GM21515 (cell line): Measurements from ENCODE around the gene ACSM6.
A peak's percentile ranks its signal among the peaks of the same experiment; 100 is the strongest.
"Not testable (repeated sequence)": the region's sequence is repeated elsewhere in the genome, so short reads cannot be mapped to it uniquely, and the experiment has no call there.

ENCODE experiments used
- ATAC-seq: cut with Tn5 transposase; IDR thresholded peaks from one replicate; pipeline ENCODE4 v1.9.1; 2021; ENCODE audit not compliant: unreplicated experiment

ACSM6 gene

DNA sequence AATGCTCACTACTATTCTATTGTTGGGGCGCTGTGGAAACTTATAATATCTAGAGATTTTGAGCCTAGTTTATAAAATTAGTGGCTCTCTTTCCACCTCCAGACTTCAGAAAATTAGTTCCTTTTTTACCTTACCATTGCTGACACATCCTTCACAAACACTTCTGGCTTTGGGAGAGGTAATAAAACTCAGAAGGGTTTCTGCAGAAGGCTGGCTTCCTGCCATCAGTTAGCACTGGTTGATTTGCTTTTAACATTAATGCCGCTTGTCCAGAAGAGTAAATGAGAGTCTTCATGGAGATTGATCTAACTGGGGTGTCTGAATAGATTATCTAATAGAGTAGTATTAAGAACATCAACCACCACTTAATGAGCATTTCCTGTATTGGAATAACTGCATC lies 20.3 kb downstream of the ACSM6 start:
- no peak for ATAC-seq

DNA sequence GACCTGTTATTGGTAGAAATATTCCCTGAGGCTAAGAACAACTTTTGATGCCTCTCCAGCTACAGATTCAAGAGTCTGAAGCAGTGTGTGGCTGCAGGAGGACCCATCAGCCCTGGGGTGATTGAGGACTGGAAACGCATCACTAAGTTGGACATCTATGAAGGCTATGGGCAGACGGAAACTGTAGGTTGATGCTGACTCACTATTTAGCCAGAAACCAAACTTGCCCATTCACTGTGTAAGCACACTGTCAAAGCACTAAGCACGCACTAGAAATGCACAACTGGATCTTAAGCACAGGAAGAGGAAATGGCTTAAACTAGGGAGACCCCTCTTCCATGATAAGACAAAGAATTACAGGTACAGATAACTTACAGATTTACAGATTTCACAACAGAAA lies 20.8 kb downstream of the ACSM6 start:
- ATAC-seq: peak; percentile 64

DNA sequence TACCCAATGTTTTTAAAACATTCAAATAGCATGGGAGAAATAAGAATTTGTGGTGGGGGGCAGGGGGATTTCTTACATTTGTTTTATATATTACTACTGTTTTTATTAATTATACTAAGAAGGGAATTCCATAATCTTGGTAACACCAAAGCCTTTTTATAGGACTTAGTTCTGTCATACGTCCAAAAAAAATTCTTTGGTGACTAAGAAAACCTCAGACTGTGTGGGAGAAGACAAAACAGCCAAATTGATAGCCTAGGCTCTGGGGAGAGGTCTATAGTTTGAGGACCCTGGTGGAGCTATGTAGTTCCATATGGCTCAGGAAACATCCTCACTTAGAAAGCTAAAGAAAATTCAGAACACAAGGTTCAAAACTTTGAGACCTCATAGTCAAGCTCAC lies 23.4 kb downstream of the ACSM6 start:
- ATAC-seq: no peak

DNA sequence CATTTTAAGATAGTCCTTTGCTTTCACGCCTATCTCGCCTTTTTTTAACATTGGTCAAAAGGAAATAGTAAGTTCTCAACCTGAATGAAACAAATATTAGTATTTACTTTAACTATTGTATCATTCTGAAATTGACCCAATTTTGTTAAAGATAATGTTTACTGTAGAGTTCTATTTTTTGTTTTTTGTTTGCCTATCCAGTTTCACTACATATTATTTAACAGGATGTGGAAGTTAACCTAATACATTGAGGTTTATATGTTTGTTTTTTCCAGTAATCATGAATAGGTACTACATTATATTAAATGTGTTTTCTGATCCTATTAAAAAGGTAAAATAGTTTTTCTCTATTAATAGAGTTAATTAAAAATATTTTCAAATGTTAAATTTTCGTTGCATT lies 26.5 kb downstream of the ACSM6 start:
- no peak for ATAC-seq

DNA sequence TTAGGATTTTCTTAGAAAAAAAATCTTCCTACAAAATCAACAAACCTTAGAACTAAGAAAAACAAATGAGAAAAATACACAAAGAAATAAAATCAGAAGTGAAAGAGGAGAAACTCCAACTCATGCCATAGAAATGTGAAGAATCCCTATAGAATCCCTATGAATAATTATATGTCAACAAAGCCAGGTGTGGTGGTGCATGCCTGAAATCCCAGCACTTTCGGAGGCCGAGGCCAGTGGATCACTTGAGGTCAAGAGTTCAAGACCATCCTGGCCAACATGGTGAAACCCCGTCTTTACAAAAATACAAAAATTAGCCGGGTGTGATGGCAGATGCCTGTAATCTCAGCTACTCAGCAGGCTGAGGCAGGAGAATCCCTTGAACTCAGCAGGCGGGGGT lies 27.1 kb downstream of the ACSM6 start:
- ATAC-seq: no peak

DNA sequence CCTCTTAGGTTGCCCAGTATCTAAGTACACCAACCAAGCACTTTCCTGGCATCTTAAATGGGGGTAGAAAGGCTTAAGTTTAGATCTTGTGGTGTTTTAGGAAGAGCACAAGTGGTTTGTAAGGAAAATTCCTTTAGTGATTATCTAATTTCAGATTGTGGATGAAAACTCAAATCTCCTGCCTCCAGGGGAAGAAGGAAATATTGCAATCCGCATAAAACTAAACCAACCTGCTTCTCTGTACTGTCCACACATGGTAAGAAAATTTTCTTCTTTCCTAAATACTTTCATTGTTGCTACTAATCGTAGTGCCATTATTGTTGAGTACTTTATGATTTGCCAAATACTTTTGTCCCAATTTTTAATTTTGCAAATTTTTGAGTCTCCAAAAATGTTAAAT lies 31.1 kb downstream of the ACSM6 start:
- ATAC-seq: no peak

DNA sequence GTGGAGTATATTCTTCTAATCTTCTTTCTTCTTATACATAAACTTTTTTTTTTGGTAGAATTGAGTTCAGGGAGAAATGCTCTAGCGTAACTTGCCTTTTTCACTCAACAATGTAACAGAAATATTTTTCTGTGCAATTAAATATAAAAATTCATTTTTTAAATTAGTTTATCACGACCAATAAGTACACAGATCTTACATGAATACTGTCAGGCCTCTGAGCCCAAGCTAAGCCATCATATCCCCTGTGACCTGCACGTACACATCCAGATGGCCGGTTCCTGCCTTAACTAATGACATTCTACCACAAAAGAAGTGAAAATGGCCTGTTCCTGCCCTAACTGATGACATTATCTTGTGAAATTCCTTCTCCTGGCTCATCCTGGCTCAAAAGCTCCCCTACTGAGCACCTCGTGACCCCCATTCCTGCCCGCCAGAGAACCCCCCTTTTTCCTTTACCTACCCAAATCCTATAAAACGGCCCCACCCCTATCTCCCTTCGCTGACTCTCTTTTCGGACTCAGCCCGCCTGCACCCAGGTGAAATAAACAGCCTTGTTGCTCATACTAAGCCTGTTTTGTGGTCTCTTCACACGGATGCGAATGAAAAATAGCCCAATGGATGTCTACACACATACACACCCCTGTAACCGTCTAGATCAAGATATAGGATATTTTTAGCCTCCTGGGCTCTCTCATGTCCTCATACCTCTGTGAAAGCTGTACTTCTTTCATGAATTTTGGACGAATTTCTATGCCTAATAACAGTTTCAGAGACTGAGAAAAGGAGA lies 35.1 kb downstream of the ACSM6 start:
- ATAC-seq: not testable (repeated sequence)

DNA sequence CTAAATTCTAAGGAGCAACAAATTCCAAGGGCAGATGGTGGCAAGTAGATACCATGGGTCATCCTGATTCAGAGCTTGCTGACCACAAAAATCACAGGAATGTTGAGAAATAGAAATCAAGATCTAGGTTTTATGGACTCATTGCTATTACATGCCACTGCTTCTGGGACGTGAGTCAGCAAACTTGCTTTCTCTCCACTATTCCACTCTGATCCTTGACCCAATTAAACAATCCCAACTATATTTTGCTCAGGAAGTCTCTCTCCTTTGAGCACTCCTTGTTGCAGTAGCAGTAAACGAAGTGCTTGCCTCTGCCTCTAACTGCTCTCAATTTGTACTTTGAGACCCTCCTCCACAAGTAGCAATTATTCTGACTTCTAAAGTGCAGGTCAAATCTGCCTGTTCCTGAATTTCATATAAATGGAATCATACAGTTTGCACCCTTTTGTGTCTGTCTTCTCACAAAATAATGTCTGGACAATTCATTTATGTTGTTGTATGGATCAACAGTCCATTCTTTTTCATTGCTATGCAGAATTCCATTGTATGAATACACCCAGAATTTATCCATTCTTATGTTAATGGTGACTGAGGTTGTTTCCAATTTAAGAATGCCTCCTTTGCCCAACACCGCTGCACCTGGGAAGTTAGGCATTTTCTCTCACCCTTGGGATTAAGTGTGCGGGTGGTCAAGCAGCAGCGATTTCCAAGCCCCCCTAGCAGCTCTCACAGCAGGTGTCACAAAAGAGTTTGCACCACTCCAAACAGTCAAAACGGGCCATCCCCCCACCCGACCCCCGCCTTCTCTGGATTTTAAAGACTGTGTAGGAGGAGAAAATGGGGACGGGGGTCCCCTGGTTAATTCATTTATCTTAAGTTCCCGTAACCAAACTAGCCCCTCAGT lies 35.9 kb downstream of the ACSM6 start:
- no peak for ATAC-seq

DNA sequence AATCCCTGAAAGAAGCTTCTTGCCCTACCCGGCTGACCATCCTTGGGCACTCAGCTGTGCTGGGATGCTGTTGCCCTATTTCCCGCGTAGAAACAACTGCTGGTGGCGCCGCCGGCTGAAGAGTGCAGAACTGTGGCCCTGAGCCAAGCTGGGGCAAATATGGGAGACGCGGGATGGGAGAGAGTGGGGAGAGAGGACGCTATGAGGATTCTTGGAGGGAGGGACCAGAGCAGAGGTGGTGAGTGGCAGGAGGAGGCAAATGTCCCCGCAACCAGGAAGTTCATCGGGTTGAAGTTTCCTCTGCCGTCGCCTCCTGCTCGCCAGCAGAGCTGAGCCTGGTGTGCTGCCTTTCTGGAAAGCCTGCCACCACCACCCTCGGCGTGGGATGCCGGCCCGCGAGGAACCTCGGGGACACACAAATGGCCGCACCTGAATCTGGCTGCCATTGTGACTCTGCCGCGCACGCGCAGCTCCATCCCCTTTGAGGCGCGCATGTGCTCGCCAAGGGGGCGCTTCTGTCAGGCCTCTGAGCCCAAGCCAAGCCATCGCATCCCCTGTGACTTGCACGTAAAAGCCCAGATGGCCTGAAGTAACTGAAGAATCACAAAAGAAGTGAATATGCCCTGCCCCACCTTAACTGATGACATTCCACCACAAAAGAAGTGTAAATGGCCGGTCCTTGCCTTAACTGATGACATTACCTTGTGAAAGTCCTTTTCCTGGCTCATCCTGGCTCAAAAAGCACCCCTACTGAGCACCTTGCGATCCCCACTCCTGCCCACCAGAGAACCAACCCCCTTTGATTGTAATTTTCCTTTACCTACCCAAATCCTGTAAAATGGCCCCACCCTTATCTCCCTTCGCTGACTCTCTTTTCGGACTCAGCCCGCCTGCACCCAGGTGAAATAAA lies 36.9 kb downstream of the ACSM6 start:
- ATAC-seq: peak; percentile 56

DNA sequence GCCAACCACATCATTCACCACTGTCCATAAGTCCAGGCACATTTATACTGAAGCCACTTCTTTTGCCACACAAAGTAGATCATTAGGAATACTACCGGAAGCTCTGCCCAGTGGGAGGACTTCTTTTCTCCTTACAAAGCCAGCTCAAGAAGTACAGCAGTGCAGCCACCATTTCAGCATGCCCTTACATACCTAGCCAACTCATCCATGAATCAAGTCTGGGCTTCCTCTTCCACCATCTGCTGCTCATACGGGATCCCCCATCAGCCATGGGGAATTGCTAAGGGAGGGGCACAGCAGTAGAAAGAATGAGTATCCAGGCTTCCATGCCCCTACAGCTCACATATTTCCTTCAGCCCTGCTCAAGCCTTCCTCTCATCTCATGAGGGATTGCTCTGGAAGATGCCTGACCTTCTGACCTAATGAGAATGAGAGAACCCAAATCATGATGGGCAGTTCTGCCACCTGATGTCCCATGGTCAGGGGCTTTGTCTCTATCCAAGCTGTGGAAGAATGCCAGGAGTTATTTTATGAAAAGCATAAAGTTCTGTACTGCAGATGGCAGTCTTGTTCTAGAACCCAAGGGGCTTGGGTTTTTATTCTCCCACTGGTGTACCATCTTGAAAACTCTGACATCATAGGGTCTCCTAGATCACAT lies 39.5 kb downstream of the ACSM6 start:
- no peak for ATAC-seq

DNA sequence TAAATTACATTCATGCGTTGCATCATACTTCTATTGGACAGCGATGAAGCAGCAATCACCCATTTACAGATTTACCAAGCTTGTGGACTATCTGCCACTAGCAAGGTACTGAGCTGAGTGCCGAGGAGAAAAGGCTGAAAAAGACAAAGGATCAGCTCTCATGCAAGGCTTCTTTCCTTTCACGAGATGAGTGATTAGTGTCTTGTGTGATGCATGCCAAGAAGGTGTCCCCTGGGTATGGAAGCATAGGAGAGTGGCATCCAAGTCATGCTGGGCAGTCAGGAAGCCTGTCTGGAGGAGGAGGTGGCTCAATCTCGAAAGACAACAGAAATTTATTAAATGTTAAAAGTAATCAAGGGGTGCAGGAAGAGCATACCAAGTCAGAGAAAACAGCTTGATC lies 40.9 kb downstream of the ACSM6 start:
- no peak for ATAC-seq

DNA sequence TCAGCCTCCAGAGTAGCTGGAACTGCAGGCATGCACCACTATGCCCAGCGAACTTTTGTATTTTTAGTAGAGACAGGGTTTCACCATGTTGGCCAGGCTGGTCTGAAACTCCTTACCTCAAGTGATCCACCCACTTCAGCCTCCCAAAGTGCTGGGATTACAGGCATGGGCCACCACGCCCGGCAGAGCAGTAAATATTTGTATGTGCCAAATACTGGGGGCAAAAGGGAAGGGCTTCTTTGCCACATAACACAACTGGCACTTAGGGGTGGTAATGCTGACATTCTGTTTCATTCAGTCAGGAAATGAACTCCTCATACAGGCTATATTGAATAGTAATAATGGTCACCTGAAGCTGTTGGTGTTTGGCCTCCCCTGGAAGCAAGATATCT lies 41.6 kb downstream of the ACSM6 start:
- no peak for ATAC-seq

DNA sequence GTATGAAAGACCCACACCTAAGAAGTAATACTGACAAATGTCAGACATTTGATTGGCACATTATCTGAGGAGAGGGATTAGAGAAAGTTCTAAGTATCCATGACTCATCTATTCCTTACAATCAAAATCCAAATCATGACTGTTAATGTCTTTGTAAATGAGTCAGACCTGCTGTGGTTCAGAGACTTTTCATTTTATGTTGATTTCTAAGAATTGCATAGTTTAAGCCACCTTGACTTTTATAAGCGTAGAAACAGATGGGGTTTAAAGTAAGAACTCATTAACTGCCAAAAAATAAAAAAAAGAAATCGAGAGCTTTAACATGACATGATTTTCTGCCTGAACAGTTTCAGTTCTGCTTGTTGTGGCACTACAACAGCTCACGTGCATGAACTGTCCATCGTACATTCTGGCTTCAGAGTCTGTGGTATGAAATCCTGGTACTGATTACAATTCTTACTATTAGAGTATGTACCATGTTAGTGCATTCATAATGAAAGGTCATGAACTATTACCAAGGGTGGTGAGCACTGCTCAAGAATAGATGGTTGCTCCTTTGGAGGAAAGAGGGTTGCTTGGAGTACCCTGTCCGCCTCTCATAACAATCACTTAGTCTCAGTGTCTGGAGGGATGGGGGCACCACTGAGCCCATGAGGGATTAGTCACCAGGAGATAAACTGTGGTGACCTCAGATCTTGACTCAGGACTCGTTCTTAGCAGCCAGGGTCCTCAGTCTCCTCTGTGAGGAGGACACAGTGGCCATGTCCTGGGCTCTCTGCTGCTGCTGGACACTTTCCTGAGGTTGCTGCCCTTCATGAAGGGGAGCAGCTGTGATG lies 42.2 kb downstream of the ACSM6 start:
- peak; percentile 92 for ATAC-seq

DNA sequence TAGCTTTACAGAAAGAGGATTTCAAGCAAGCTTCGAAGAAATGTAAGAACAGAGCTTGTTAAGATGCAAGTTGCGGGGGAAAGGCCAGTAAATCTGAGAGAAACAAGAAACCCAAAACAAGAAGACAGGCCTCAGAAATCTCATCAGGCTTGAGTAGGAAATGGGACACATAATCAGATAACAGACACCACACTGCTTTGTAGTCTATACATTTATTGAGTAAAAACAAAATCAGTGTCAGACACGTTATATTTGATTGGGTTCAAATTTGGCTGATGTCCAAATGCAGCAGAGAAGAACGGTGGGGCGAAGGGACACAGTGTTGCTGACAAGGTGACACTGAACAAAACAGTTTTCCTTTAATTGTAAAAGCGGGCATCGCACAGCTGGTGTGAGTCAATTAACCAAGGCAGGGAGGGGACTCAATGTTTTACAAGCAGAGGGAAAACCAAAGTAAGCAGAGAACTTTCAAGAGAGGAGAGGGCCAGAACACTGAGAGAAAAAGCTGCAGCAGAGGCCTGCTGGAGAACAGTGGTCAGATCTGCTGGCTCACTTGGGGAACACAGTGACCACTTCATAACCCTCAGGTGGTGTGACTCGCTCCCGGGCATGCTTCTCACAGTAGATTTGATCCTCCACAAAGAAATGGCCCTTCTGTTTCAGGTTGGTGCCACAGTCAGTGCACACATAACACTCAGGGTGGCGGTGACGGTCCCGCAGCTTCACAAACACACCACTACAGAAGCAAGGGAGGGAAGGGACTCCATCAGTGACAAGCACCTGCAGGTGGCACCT lies 43.5 kb downstream of the ACSM6 start:
- ATAC-seq: no peak

DNA sequence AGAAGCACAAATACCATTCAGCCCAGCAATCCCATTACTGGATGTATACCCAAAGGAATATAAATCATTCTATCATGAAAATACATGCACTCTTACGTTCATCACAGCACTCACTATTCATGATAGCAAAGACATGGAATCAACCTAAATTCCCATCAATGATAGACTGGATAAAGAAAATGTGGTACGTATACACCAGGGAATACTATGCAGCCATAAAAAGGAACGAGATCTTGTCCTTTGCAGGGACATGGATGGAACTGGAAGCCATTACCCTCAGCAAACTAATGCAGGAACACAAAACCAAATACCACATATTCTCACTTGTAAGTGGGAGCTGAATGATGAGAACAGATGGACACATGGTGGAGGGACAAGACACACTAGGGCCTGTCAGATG lies 46.1 kb downstream of the ACSM6 start:
- ATAC-seq: not testable (repeated sequence)

DNA sequence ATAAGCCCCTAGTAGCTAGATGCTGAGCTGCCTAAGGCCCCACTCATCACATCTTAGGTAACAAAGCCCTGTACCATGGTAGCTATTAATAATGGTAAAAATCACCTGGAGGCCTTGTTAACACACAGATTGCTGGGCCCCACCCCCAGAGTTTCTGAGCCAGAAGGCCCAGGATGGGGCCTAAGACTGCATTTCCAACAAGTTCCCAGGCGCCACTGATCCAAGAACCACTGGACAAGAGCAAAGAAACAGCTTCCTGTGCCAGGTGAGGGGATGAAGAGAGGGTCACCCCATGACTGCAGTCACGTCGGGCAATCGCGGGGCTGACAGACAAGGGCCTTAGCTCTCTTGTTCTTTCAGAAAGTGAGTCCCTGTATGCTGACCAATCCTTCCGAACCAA lies 46.8 kb downstream of the ACSM6 start:
- no peak for ATAC-seq

DNA sequence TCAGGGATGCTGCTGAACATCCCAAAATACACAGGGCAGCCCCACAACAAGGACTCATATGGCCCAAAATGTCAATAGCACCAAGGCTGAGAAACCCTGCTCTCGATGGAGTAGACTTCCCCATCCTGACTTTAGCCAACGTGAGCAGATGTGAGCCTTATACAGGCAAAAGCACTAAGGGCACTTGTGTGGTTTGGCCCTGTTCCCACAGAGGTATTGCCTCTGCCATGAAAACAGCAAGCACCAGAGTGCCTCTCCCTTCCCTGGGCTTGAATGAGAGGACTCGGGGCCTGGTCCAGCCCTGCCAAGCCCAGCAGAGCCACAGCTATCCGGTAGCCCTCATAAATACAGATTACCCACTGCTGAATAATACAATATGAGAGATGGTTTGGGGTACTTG lies 47.5 kb downstream of the ACSM6 start:
- ATAC-seq: no peak

DNA sequence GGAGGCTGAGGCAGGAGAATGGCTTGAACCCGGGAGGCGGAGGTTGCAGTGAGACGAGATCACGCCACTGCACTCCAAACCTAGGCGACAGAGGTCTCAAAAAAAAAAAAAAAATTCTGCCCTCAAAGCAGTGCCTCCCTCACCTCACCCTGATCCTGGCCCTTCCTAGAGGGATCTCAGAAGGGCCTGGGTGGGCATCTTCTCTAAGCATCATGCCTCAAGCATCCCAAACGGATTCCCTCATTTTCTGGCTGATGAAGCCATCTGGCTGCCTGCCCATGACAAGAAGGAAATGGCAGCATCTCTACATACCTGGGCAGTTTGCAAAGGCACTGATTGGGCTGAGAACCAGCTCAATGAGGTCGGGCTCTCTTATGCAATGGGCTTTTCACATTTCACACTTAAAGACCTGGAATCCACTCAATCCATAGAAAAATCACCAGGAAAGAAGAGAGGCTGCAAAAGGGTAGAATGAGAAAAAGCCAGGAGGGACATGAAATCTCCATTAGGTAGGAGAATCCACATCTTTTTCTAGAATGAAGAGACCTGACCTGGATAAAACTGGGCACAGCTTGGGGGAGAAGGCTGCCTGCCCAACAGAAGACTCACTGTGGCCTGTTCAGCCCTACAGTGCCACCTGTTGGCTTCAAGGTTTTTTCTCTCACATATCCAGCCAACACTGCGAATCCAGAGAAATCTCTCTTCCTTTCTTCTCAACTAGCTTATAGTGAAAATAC lies 48.7 kb downstream of the ACSM6 start:
- ATAC-seq: no peak

DNA sequence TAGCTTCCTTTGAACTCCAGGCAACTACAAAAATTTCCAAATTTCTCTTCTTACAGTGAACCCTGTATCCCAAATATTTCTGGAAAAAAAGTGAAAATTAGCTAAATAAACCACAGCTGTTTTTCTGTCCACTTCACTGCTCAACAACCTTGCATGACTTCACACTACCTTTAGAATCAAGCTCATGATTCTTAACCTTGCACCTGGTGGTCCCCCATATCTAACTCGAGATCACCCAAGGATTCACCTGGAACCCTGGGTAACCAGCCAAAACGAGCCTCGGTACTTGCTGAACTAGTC lies 49.2 kb downstream of the ACSM6 start:
- no peak for ATAC-seq
